ENCODE measurements around the gene BIRC7. TPM values are rescaled to one million over a fixed set of nuclear protein-coding genes. Genes with fewer than 3 reads are reported as not detected.

BIRC7 gene
- total and polyA plus RNA-seq, 2 donors from 2014 or later, result 0.30 to 4.0 TPM

DNA sequence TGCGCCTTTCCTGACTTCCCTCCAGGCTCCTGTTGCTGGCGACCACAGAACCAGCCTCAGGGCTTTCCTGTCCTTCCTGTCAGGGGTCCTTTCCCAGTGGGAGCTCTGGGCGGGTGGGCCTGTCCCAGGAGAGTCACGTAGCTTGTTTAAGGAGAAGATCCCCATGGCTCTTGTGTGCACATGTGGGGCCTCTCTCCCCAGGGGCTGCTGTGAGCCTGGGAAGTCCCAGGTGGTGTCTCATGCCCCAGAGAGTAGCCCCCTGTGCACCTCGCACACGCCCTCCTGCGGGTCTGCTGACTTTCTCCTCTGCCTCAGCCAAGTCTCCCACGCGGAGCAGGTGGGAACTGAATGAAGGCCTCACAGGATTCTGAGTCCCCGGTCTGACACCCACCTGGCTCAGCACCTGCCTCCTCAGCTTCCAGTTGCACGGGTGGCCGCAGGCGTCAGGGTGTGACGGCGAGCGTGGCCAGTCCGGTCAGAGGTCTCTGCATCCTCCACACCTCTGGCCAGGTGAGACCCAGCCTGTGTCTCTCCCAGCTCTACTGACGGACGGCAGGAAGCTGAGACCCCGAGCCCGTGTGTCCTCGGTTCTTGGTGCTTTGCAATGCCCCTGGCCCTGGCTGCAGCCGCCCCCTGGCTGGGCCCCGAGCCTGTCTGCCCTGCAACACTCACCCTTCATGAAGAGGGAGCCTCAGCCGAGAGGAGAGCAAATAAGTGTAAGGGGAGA, 24.2 kb downstream of the BIRC7 start:
- DNase-seq (peak in 1 of 5 donors; percentile 64), FAIRE-seq (no peak)
- no peak overlapping the region for H3K27ac ChIP-seq (ENCODE audit: low read depth in 2 of 2, low read length in 2 of 2)
- no peaks in the 10 kb centered on the region for H3K9me3 ChIP-seq (ENCODE audit: control insufficient read depth in 2 of 3, insufficient read depth in 1 of 3, low read length in 3 of 3)
- no peaks in the 10 kb centered on the region for H3K27me3 ChIP-seq (ENCODE audit: control insufficient read depth, insufficient read depth, low read length)
- TF ChIP-seq, protein P1, sequence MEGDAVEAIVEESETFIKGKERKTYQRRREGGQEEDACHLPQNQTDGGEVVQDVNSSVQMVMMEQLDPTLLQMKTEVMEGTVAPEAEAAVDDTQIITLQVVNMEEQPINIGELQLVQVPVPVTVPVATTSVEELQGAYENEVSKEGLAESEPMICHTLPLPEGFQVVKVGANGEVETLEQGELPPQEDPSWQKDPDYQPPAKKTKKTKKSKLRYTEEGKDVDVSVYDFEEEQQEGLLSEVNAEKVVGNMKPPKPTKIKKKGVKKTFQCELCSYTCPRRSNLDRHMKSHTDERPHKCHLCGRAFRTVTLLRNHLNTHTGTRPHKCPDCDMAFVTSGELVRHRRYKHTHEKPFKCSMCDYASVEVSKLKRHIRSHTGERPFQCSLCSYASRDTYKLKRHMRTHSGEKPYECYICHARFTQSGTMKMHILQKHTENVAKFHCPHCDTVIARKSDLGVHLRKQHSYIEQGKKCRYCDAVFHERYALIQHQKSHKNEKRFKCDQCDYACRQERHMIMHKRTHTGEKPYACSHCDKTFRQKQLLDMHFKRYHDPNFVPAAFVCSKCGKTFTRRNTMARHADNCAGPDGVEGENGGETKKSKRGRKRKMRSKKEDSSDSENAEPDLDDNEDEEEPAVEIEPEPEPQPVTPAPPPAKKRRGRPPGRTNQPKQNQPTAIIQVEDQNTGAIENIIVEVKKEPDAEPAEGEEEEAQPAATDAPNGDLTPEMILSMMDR (IDR thresholded peaks at IDR 0.05; ENCODE audit: borderline replicate concordance, extremely low read depth, insufficient read depth), result no peak
- no peaks in the 10 kb centered on the region for H3K4me1 ChIP-seq (ENCODE audit: control insufficient read depth in 2 of 3, insufficient read depth in 2 of 3, low read depth in 1 of 3, low read length in 3 of 3)
- H3K36me3 ChIP-seq (ENCODE audit: control insufficient read depth in 2 of 3, insufficient read depth in 3 of 3, low read length in 3 of 3), result no peaks in the 10 kb centered on the region
- H3K9ac ChIP-seq (ENCODE audit: low read length in 3 of 3), result no peak overlapping the region
- intact Hi-C loops (cut with DNase I), result no loop called here
- H3K4me3 ChIP-seq (ENCODE audit: low read length in 3 of 3), result no peak overlapping the region

DNA sequence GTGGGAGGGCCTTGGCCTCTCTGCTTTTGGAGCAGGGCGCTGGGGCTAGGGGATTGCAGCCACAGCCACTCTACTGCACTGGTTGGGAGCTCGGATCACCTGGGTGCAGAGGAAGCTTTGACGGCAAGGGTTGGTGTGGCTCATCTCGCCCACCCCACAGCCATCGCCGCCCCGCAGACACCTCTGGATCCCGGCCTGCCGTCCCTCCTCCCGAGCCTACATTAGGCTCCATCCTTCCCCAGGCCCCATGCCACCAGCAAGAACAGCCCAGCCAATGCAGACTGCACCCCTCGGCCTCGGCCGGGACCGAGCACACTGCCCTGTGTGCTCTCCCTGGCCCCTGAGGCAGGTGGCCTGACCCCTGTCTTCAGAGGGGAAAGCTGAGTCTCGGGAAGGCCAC, 24.8 kb downstream of the BIRC7 start:
- H3K36me3 ChIP-seq (ENCODE audit: control insufficient read depth in 2 of 3, insufficient read depth in 3 of 3, low read length in 3 of 3), result no peaks in the 10 kb centered on the region
- FAIRE-seq (no peak), DNase-seq (no peak)
- H3K4me3 ChIP-seq (ENCODE audit: low read length in 3 of 3), result no peak overlapping the region
- H3K4me1 ChIP-seq (ENCODE audit: control insufficient read depth in 2 of 3, insufficient read depth in 2 of 3, low read depth in 1 of 3, low read length in 3 of 3), result no peaks in the 10 kb centered on the region
- intact Hi-C loops (cut with DNase I), result no loop called here
- TF ChIP-seq, protein P1 (IDR thresholded peaks at IDR 0.05; ENCODE audit: borderline replicate concordance, extremely low read depth, insufficient read depth), result no peak
- H3K9me3 ChIP-seq (ENCODE audit: control insufficient read depth in 2 of 3, insufficient read depth in 1 of 3, low read length in 3 of 3), result no peaks in the 10 kb centered on the region
- H3K9ac ChIP-seq (ENCODE audit: low read length in 3 of 3), result no peak overlapping the region
- no peaks in the 10 kb centered on the region for H3K27me3 ChIP-seq (ENCODE audit: control insufficient read depth, insufficient read depth, low read length)
- no peak overlapping the region for H3K27ac ChIP-seq (ENCODE audit: low read depth in 2 of 2, low read length in 2 of 2)

DNA sequence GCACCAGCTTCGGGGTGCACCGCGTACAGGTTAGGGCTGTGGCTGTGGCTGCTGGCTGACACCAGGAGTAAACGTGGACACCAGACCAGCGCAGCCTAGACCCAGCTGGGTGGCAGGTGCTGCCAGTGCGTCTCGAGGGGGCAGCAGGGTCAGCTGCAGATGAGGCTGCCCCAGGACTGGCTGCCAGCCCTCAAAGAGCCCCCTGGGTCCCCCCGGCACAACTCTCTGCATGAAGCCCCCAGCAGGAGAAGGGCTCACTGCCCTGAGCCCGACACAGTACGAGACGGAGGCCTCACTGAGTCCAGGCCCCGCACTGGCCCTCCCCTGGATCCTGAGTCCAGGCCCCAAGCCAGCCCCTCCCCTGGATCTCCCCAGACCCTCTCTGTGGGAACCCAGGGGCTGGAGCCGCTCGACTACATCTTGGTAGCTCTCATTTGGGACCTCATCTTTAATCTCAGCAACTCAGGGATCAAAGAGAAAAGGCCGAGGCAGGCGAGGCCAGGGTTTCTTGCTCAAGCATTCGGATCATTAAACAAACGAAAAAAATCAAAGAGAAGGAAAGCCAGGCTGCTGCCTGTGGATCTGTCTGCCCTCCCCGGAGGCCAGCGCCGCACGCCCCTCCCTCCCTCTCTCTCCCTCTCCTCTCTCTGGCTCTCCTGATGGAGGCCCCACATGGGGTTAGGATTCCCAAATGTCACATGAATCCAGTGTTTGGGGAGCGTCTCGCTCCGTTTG, 25.5 kb downstream of the BIRC7 start:
- DNase-seq, result peak in 4 of 5 donors; percentile 86 to 93 (median 90)

More for the DNA sequence above, 25.5 kb downstream of the BIRC7 start:
- no peak overlapping the region for H3K9ac ChIP-seq (ENCODE audit: low read length in 3 of 3)
- no peaks in the 10 kb centered on the region for H3K36me3 ChIP-seq (ENCODE audit: control insufficient read depth in 2 of 3, insufficient read depth in 3 of 3, low read length in 3 of 3)
- TF ChIP-seq, protein P1 (IDR thresholded peaks at IDR 0.05; ENCODE audit: borderline replicate concordance, extremely low read depth, insufficient read depth), result no peak
- H3K4me1 ChIP-seq (ENCODE audit: control insufficient read depth in 2 of 3, insufficient read depth in 2 of 3, low read depth in 1 of 3, low read length in 3 of 3), result no peaks in the 10 kb centered on the region
- intact Hi-C loops (cut with DNase I), result no loop called here
- no peak overlapping the region for H3K27ac ChIP-seq (ENCODE audit: low read depth in 2 of 2, low read length in 2 of 2)
- H3K27me3 ChIP-seq (ENCODE audit: control insufficient read depth, insufficient read depth, low read length), result no peaks in the 10 kb centered on the region
- no peak for FAIRE-seq
- H3K9me3 ChIP-seq (ENCODE audit: control insufficient read depth in 2 of 3, insufficient read depth in 1 of 3, low read length in 3 of 3), result no peaks in the 10 kb centered on the region
- no peak overlapping the region for H3K4me3 ChIP-seq (ENCODE audit: low read length in 3 of 3)
